GM19455 (cell line): ENCODE results near the gene TRMT61A.

Experiments used
- ATAC-seq: cut with Tn5 transposase; IDR thresholded peaks from one replicate; pipeline ENCODE4 v1.9.1; 2021; ENCODE audit not compliant: unreplicated experiment

TRMT61A gene

GRCh38 chr14:103545915-103546651, 17.1 kb downstream of the TRMT61A start:
- ATAC-seq: no peak

DNA sequence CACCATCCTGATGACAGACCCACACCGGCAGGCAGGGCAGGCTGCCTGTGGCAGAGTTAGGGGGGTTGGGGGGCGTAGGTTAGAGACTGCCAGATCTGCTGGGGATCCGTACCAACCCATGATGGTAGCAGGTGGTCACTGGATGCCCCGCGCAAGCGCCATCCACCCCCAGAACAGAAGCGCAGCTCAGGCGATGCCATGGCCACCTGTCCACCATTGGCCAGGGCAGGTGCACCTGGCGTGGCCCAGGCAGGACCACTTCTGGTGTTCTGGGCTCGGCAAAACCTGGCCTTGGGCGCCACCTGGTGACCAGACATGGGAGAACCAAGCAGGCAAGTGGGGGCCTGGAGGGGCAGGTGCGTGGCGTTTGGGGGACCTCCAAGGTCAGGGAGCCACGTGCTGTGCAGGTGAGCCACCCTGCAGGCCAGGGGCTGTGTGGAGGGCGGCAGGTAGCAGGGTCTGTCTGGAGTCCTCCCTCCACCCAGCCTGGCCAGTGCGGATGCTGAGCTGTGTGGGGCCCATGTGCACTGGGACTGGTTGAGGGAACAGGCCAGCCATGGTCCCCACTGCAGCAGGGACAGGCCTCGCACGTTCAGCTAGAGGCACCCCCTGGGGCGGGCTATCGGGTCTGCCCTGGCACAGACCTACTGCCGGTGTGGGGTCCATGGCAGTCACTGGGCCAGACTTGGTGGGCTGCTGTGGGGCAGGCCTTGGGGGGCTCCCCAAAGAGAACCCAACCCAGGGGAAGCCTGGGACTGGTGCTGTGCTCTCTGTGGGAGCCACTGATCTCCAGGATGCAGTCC, 17.9 kb downstream of the TRMT61A start:
- no peak for ATAC-seq

DNA sequence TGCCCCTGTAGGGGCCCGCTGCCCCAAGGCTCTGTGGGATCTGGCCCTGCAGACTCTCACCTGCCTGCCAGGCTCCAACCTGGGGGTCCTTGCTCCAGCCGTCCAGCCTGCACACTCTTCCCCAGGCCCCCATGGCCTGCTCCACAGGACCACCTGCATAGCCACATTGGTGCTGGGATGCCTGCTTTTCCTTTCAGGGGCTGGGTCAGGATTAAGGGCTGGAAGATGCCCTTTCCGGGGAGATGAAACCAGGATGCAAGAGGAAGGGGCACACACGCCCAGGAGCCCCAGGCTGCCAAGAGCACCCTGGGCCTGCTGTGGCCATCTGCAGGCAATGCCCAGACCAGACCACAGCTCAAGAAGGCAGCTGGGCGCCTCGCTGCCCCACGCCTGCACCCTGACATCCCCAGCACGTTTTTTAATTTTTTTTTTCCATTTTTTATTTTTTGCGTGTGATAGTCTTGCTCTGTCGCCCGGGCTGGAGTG, 18.5 kb downstream of the TRMT61A start:
- ATAC-seq: no peak

GRCh38 chr14:103547941-103548462, 19.0 kb downstream of the TRMT61A start:
- ATAC-seq: no peak

DNA sequence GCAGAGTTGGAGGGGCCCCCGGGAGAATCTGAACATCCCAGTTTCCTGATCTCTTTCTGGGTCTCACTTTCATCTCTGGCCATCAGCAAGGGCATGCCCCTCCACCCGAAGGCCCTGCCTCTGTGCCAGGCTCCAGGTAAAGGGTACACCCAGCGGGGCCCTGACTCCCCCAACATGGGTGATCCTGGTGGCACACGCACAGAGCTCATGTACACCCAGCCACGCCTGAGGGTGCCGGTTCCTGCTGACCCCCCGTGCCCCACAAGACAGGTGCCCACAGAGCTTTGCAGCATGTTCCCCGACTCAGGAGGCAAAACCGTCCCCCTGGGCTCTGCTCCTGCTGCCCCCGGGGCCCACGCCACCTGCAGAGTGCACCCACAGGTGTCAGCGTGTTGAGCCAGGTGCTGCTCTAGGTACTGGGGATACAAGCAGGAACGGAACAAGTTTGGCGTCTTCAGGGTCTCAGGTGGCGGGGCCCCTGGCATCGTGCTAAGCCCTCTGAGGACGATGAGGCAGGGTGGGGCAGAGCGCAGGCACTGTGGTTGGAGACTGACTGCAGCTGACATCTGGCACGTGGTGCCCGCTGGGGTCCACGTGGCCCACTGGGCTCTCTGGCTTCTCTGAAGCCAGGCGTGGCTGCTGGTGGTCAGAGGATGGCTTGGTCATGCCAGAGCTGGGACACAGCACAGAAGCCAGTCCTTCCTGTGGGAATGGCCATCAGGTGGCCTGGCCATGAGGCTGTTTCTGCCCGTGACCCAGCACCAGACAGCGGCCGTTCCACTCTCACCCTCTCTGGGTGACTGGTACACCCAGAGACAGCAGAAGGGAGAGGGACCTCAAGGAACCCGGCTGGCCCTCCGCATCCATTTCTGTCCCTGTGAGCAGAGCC, 19.7 kb downstream of the TRMT61A start:
- ATAC-seq: no peak

GRCh38 chr14:103549361-103550311, 20.6 kb downstream of the TRMT61A start:
- ATAC-seq: no peak

DNA sequence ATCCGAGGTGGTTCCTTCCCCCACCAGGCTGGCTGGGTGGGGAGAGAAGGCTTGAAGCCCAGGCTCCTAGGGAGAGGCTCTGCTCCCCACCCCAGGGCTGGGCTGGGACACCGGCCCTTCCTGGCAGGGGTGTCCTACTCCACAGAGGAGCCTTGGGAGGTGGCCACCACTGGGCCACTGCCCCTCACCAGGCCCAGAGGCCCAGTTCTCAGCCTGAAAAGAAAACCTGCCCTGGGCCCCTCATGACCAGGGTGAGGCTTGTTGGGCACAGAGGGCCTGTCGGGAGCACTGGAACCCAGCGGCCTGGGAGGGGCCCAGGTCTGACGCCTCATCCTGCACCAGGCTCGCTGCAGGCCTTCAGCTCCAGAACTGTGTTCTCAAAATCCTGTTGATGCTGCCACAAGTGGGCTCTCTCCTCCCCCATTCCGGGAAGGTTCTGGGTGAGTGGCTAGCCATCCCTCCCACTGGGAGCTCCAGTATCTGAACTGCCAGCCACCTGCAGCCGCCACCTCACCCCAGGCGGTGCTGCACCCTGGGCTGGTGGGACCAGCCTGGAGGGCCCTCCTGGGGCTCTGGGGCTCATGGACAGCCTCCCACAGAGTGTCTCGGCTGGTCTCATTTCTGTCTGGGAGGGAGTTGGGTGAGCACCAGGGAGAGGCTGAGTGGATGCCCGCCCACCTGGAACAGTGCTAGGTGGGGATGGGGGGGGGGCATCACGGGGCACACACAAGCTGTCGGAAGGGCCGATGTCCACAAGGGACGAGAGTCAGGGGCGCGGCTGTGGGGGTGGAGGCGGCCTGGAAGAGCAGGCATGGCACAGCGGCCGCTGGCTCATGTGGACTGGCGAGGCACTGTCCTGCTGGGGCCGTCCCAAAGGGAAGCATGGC, 21.7 kb downstream of the TRMT61A start:
- ATAC-seq: no peak

GRCh38 chr14:103551338-103551762, 22.4 kb downstream of the TRMT61A start:
- ATAC-seq: no peak

- ATAC-seq: no peak
These were observed 23.2 kb downstream of the TRMT61A start for GRCh38 chr14:103552011-103552845.

DNA sequence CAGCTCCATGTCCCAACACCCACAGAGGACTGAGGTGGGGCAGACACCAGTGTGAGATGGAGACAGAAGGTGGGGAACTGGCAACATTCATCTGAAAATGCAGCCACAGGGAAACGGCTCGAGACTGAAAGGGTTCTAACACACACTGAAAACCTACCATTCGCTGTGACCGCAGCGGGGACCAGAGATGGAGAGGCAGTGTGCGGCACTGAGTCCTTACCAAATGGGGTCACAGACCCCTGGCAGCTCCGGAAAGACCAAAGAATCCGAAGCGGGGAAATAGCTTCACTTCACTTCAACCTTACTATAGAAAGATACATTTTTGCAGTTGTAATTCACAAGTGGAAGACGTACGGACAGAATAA, 23.8 kb downstream of the TRMT61A start:
- ATAC-seq: no peak

DNA sequence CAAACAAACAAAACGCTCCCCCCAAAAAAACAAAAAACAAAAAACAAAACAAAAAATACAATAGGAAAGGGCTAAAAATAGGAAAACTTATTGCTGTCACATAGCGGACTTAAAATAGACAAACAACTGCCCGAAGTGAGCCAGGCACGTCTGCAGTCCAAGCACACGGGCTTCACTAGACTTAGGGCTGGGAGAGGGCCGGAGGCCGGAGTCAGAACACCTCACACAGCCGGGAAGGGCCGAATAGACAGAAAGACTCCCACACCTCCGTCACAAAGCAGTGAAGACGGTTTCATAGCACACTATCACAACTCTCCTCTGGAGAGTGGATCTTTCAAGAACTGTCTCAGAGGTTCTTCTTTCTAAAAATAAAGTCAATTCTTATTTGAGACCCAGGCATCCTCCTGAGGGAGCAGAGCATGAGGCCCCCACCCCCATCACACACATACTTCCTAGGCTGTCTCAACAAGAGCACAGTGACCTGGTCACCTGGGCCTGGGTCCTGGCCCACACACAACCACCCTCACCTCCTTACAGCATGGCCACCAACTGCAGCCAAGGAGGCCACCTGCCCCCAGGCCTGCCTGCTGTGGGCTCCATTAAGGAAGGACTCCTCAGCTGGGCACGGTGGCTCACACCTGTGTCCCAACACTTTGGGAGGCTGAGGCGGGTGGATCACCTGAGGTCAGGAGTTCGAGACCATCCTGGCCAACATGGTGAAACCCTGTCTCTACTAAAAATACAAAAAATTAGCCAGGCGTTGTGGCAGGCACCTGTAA, 26.8 kb downstream of the TRMT61A start:
- no peak for ATAC-seq

DNA sequence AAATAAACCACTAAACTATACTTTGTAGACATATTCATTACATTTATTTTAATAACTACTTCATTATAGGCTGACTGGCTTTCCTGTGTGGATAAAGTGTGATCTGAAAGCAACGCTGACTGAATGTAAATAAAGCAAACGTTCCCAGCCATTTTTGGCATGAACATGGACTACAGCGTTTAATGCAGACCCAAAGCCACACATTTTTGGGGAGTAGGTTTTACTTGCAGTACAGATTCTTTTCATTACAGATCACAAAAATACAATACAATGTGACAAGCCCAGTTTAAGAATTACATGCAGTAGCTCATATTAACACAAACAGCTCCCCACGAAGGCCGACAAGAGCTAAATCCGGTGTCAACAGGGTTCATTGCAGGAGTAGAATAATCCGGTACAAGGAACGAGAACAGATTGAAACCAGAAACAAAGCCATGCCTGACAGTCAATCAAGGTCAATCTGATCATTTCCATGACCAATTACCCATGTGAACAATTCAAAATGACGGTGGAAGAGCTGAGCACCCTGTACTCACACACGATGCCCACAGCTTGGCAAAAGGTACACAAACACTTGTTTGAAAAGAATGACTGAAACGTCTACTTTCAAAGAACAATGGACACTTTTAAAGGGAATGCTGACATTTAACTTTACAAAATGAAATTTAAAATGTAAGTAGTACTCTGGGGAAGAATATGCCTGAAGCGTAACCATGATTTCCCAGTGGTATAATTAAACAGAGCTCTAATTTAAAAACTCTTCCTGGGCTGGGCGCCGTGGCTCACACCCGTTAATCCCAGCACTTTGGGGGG, 28.2 kb downstream of the TRMT61A start:
- ATAC-seq: no peak

- no peak for ATAC-seq
These were observed 29.3 kb downstream of the TRMT61A start for GRCh38 chr14:103558071-103558882.

DNA sequence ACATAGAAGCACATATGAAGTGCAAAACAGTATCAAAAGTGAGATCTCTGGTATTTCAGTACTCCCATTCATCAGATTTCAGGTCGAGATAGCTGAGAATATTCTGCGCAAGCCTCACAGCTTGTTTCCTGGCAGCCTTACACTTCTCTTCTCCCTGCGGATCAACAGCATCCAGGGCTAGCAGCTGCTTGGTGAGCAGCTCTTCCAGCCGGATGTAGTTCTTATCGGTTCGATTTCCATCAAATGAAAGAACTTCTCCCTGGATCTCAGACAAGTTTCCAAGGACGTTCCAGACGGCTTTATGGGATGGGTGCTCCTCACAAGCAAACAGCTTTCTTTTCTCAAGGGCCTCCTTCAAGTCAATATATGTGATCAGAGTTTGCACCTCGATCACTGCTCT, 30.8 kb downstream of the TRMT61A start:
- ATAC-seq: no peak

DNA sequence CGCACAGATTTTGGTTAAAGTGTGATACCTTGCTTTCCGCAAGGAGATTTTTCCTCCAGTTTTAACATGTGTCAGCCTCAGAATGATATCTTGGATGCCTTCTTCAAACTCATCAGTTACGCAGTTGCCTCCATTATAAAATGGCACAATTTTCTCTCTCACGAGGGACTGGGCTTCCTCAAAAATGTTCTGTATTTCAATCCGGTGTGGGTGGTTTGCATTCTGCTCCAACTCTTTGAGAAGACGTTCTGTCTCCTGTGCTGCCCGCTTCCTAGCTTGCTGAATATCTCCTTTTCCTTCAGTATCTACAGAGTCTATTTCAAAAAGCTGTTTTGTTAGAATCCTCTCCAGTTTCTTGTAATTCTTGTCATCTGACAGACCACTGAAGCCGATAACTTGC, 31.7 kb downstream of the TRMT61A start:
- ATAC-seq: no peak
